Hepatic stellate cell (primary cell): ENCODE data around the gene SPATA13.
"Not testable (repeated sequence)": the region's sequence is repeated elsewhere in the genome, so short reads cannot be mapped to it uniquely, and the experiment has no call there.

ENCODE experiments used
- DNase-seq: peaks from one replicate; pipeline ENCODE4 v3.0.0; 2011; ENCODE audit warnings: low spot score

Gene SPATA13

DNA sequence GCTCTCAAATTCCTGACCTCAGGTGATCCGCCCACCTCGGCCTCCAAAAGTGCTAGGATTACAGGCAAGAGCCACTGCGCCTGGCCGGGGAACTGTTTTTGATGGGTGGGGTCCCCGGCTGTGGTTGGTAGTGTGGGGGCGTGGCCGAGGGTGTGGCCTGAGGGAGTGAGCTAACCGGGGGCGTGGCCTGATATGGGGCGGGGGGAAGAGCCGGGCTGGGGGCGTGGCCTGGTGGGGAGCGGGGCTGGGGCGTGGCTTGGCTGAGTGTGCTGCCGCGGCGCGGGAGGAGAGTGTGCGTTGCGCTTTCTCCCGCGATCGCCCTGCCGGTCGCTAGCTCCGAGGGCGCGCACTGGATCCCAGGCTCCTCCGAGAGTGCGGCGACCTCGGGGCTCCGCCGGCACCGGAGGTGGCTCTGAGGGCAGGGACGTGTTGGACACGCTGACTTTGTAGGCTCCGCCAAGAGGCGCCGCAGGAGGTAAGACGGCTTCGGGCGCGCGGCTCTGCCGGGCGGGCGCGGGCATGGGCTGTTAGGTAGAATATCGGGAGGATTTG is at the start of gene SPATA13:
SPATA13 (plus strand) TSS at position 263 of the 552 bp plus-strand sequence. CDS start 62,210 bp downstream, outside the sequence.
- peak; percentile 97 for DNase-seq

GRCh38 chr13:24112791-24113190 is 47.7 kb upstream of the SPATA13 start:
- peak; percentile 29 for DNase-seq

DNA sequence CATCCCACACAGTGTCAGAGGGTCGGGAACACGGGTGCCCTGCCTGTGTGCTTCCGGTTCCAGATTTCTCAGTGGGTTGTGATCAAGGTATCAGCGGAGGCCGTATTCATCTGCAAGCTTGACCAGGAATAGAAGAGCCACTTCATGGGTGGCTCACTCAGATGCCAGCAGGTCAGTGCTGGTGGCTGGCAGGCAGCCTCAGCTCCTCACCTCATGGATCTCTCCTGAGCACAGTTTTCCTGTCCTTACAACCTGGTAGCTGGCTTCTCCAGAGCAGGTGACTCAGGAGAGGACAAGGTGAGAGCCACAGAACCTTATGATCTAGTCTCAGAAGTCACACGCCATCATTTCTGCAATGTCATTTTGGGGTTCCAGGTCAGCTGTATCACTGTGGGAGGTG is 44.8 kb upstream of the SPATA13 start:
- DNase-seq = no peak

GRCh38 chr13:24116131-24116530 is 44.4 kb upstream of the SPATA13 start:
- no peak for DNase-seq

GRCh38 chr13:24118576-24118975 is 41.9 kb upstream of the SPATA13 start:
- no peak for DNase-seq

DNA sequence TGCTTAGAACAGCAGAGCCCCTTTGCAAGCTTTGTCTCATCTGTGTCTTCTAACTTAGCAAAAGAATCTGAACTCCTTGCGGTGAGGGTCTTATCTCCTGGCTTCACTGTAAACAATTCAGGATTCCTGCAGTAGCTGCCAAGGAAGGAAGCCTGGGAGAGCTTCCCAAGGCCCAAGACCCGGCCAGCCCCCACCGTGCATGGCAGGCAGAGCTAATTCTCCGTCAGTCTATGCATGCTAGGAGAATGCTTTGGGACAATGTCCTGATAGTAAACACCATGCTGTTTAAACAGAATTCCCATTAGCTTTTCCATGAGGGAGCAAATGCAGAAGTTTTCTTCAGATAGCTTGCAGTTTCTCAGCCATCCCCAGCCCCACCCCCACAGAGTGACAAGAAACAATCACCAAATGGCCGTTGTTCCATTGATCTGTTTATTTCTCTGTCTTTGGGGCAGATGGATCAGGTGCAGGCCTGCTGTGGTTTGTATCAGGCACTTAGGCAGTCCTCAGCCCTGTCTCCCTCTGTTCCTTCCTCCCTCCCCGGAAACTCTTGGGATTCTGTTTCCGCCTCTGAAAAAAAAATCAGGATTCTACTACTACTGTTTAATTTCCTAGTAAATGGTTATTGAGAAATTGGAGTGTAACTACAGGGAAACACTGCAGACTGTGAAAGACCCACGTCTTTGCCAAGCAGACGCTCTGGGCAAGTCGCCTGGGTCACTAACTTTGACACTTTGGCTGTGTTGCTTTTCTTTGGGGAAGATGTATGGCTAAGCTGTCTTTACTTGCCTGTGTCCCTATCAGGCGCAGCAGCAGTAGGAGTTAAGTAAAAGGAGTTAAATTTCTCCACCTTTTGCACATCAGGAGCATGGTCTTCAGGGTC is 40.7 kb upstream of the SPATA13 start:
- DNase-seq = no peak

- DNase-seq = not testable (repeated sequence)
These were observed 38.5 kb upstream of the SPATA13 start for GRCh38 chr13:24122045-24122444.

GRCh38 chr13:24122569-24122968 is 38.0 kb upstream of the SPATA13 start:
- no peak for DNase-seq

DNA sequence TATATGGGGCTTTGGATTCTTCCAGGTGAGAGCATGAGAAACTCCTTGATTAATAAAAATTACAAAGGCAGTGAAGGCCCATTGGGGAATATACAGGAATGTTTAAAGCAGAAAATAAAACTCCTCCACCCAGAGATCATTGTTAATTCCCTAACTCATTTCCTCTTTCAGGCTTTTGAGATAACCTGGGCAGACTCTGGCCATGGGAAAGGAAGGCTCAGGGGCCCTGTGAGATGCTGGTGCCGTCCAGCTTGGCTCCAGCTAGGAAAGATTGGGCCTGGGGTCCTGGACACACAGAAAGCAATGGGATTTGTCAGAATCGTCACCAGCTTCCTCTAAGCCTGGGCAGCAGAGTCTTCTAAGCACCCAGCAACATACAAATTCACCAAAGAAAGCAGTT is 36.8 kb upstream of the SPATA13 start:
- no peak for DNase-seq

DNA sequence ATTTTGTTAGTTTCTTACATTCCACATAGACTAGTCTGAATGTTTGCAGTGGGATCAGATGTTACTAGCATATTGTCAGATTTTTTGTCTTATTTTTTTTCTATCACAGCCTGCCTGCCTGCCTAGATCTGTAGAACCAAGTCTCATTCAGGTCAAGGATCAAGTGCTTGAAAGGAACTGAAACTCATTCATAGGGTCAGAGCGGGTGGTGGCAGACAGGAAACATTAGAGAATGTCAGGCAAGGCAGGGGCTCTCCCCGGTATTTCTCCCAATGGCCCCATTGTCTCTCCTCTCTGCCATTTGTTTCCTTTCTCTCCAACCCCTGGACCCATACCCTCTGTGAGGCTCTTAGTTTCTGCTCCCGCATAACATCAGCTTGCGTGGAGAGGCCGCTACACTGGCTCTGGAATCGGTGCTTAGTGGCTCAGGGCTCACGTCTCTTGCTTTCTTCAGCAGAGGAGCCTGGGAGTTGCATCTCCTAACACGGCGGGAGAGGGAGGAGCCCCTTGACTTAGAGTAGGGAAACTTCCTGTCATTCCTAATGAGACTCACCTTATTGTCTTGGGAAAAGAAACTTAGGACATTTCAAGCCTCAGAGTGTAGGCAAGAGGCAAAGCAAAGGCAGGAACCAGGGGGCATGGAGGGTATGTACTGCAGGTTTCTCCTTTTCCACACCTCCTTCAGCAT is 35.6 kb upstream of the SPATA13 start:
- DNase-seq = no peak

DNA sequence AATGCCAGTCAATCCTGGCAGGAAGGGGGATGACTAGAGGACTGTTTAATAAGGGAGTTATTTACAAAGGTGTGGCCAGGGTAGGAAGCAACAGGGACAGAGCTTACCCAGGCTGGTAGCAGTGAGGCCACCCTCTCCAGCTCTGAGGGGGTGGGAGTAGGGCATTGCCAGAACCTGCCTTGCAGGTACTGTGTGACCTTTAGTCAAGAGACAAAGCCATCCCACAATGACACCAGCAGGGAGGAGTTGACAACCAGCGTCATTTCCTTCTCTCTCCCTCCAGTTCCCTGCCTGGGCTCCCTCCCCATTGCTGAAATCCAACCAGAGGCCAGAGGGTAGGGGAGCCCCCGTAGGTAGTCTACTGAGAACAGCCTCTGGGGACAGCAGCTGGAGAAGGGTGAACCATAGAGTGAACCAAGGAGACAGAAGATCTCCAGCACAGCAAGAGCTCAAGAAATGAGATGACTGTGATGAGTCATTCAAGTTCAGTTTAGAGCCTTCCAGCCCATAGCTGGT is 33.3 kb upstream of the SPATA13 start:
- DNase-seq = no peak

- DNase-seq = no peak
These were observed 32.4 kb upstream of the SPATA13 start for GRCh38 chr13:24128112-24128511.

GRCh38 chr13:24128962-24129361 is 31.6 kb upstream of the SPATA13 start:
- no peak for DNase-seq

GRCh38 chr13:24129914-24130774 is 30.4 kb upstream of the SPATA13 start:
- no peak for DNase-seq

DNA sequence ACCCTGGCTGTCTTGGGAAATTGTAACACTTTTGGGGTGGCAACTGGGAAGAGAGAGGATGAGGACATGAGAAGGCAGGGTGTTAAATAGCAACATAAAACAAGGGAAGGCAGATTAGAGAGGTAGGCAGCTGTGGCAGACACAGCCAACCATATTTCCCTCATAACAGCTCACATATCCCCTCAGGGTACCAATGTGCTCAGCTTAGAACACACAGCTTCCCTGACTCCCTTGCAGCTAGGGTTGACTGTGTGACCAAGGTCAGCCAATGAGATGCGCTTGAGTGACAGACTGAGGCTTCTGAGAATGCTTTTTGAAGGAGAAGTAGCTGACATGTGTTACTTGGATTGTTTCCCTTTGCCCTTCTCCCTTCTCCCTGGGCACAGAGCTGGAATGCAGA is 28.8 kb upstream of the SPATA13 start:
- DNase-seq = no peak

- no peak for DNase-seq
These were observed 27.3 kb upstream of the SPATA13 start for GRCh38 chr13:24133021-24133795.

DNA sequence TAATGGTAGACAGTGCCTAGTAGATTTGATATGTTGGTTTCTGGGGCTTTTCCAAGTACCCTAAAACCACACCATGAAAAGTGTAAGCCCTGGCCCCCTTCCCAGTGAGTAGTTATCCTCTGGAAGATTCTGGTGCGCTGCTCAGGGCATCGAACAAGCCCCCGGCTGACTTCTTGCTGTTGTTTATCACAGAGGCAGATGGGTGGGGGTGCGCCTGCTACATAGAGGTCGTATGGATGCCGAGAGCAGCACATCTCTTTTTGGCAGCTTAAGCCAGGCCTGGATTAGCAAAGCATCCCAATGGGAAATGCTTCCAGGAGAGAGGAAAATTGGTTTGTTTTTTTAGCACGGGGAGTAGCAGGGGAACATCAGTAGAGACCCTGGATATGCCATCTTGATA is 26.3 kb upstream of the SPATA13 start:
- DNase-seq = no peak

GRCh38 chr13:24134757-24135156 is 25.8 kb upstream of the SPATA13 start:
- no peak for DNase-seq

DNA sequence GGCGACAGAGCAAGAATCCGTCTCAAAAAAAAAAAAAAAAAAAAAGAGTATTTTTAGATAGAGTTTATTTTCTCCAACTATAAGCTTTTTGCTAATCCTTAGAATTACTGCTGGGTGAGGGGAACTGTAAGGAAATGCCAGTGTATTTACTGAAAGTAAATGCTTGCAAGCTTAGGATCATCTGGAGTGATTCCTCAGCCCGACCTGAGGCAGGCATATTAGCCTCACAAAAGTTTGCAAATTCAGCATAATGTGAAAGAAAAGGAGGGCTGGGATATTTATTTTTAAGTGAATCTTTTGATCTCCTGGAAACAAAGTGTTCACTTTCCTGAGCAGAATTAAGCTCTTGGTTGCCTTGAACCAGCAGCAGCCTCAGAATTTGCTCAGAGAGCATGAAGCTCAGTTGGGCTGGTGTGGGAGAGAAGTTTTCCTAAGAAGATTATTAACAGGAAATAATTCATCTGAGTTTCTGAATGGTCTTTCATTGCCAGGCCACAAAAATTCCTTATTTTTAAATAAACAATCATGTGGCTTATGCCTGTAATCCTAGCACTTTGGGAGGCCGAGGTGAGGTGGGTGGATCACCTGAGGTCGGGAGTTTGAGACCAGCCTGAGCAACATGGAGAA is 24.7 kb upstream of the SPATA13 start:
- DNase-seq = peak; percentile 38

- DNase-seq = no peak
These were observed 21.6 kb upstream of the SPATA13 start for GRCh38 chr13:24138911-24139310.
